Neuronal stem cell (in vitro differentiated cells): ENCODE measurements around the gene TBC1D22A.
A peak's percentile ranks its signal among the peaks of the same experiment; 100 is the strongest.

Experiments
- DNase-seq: peaks from one replicate; pipeline ENCODE4 v3.0.0-alpha.2; 2013; ENCODE audit warnings: low spot score
- H2AFZ ChIP-seq: one replicate; pipeline ENCODE4 v1.6.1; 2013; ENCODE audit warnings: mild to moderate bottlenecking, low read length, inconsistent platforms
- H2AK5ac ChIP-seq: 2 replicates; pipeline ENCODE4 v1.6.1; 2013; ENCODE audit warnings: low read depth, mild to moderate bottlenecking, inconsistent platforms, low read length, moderate library complexity, mixed read lengths
- H2BK120ac ChIP-seq: 2 replicates; pipeline ENCODE4 v1.6.1; 2013; ENCODE audit warnings: low read depth, mild to moderate bottlenecking, inconsistent platforms, low read length, moderate library complexity, mixed read lengths
- H2BK12ac ChIP-seq: one replicate; pipeline ENCODE4 v1.6.1; 2013; ENCODE audit warnings: low read length, inconsistent platforms
- H2BK15ac ChIP-seq: 2 replicates; pipeline ENCODE4 v1.6.1; 2013; ENCODE audit warnings: mild to moderate bottlenecking, low read length, inconsistent platforms, mixed read lengths
- H2BK5ac ChIP-seq: one replicate; pipeline ENCODE4 v1.6.1; 2013; ENCODE audit warnings: inconsistent platforms, mild to moderate bottlenecking, low read length, moderate library complexity
- H3K14ac ChIP-seq: one replicate; pipeline ENCODE4 v1.6.1; 2013; ENCODE audit warnings: low read length, inconsistent platforms
- H3K18ac ChIP-seq: 2 replicates; pipeline ENCODE4 v1.6.1; 2013; ENCODE audit warnings: low read length, inconsistent platforms
- H3K23ac ChIP-seq: 2 replicates; pipeline ENCODE4 v1.6.1; 2013; ENCODE audit warnings: low read depth, mild to moderate bottlenecking, mixed read lengths, low read length, inconsistent platforms; ENCODE audit not compliant: poor library complexity
- H3K27ac ChIP-seq: replicated peaks from 3 replicates; pipeline ENCODE4 v1.5.1; 2013; ENCODE audit warnings: low read length, inconsistent platforms
- H3K27me3 ChIP-seq, 3 experiments: 2 replicates each; pipeline ENCODE4 v1.6.1; 2013; ENCODE audit warnings: low read length in 3 of 3, mild to moderate bottlenecking in 2 of 3, inconsistent platforms in 1 of 3, low read depth in 1 of 3, mixed read lengths in 1 of 3, moderate library complexity in 1 of 3; ENCODE audit not compliant: control insufficient read depth in 3 of 3, insufficient read depth in 3 of 3
- H3K36me3 ChIP-seq, 2 donors: replicated peaks in 1 of 2; 2 replicates each; pipeline ENCODE4 v1.6.1; 2013; ENCODE audit warnings: low read length in 2 of 2; ENCODE audit not compliant: control insufficient read depth in 2 of 2, insufficient read depth in 2 of 2
- H3K4ac ChIP-seq: 2 replicates; pipeline ENCODE4 v1.6.1; 2013; ENCODE audit warnings: inconsistent platforms, mild to moderate bottlenecking, low read length, moderate library complexity
- H3K4me1 ChIP-seq, 2 donors: 1 replicate in 1 of 2; 2 replicates in 1 of 2; pipeline ENCODE4 v1.6.1; 2013; ENCODE audit warnings: low read length in 2 of 2, low read depth in 1 of 2; ENCODE audit not compliant: control insufficient read depth in 2 of 2, insufficient read depth in 1 of 2
- H3K4me2 ChIP-seq: one replicate; pipeline ENCODE4 v1.6.1; 2013; ENCODE audit warnings: mild to moderate bottlenecking, low read length, inconsistent platforms; ENCODE audit not compliant: insufficient read depth, poor library complexity, severe bottlenecking
- H3K4me3 ChIP-seq, 2 donors: 2 replicates each; pipeline ENCODE4 v1.5.1; 2013; ENCODE audit warnings: low read length in 2 of 2, mild to moderate bottlenecking in 2 of 2, inconsistent platforms in 1 of 2, moderate library complexity in 1 of 2
- H3K79me1 ChIP-seq: one replicate; pipeline ENCODE4 v1.6.1; 2013; ENCODE audit warnings: low read depth, mild to moderate bottlenecking, inconsistent platforms, low read length, moderate library complexity
- H3K9ac ChIP-seq: one replicate; pipeline ENCODE4 v1.6.1; 2013; ENCODE audit warnings: mild to moderate bottlenecking, low read depth, low read length, inconsistent platforms; ENCODE audit not compliant: poor library complexity
- H3K9me3 ChIP-seq, 2 donors: replicated peaks in 1 of 2; 2 replicates each; pipeline versions ENCODE3 to v1.6.1; 2013; ENCODE audit warnings: low read length in 2 of 2, mild to moderate bottlenecking in 2 of 2, inconsistent platforms in 1 of 2, low read depth in 1 of 2, mixed read lengths in 1 of 2, moderate library complexity in 1 of 2; ENCODE audit not compliant: control insufficient read depth in 2 of 2, insufficient read depth in 1 of 2
- H4K8ac ChIP-seq: one replicate; pipeline ENCODE4 v1.6.1; 2013; ENCODE audit warnings: low read depth, mild to moderate bottlenecking, inconsistent platforms, low read length, moderate library complexity
- H4K91ac ChIP-seq: one replicate; pipeline ENCODE4 v1.6.1; 2013; ENCODE audit warnings: low read length, low read depth, mild to moderate bottlenecking, inconsistent platforms; ENCODE audit not compliant: poor library complexity
- WGBS, 2 donors: extraction: QIAGEN DNeasy Blood & Tissue Kit; methylation state at CpG; one replicate each; pipeline ENCODE4 v1.1.7; 2013; ENCODE audit warnings: missing lambda C conversion rate in 2 of 2, mixed read lengths in 1 of 2; ENCODE audit not compliant: insufficient read length in 2 of 2, insufficient replicate concordance in 1 of 2; ENCODE audit errors: extremely low coverage in 2 of 2; 5-methylcytosine and 5-hydroxymethylcytosine counted together

Gene TBC1D22A

DNA sequence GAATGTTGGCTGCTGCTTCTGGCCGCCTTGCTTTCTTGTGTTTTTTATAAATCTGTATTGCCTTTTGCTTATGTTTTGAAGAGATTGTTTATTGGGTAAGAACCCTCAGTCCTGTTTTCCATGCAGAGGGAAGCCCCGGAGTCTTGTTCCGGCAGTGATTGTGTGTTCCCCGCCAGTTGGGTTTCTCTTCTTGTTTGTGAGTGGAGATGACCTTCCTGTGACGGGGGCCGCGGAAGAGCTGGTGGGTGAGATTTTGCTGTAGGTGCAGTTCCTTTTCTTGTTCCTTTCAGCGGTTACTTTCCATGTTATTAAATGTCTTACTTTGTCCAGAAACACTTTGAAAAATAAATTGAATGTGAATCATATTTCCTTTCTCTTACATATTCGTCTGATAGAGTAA lies 8.3 kb downstream of the TBC1D22A start:
- Histone ChIP-seq H3K79me1 (peaks cover 24% of the 10 kb centered on the region), H3K27me3 (no peaks in the 10 kb centered on the region), H3K4me2 (no peak overlapping the region), H2BK12ac (no peak overlapping the region), H2AK5ac (no peak overlapping the region), H3K18ac (no peak overlapping the region), H3K4me3 (no peak overlapping the region), H2AFZ (no peak overlapping the region), H2BK120ac (no peak overlapping the region), H4K91ac (no peak overlapping the region), H2BK15ac (no peak overlapping the region), H3K9me3 (no peaks in the 10 kb centered on the region), H2BK5ac (peak overlapping the region; percentile 75), H4K8ac (no peak overlapping the region), H3K4me1 (peaks cover 0 to 7% of the 10 kb centered on the region in 2 donors), H3K36me3 (peaks cover 2% of the 10 kb centered on the region in 2 donors), H3K27ac (no peak overlapping the region), H3K23ac (no peak overlapping the region), H3K4ac (no peak overlapping the region), H3K14ac (no peak overlapping the region), H3K9ac (no peak overlapping the region)
- no peak for DNase-seq
- WGBS, 2 donors = no CpG with 5 or more reads among the region's 9 CpGs

GRCh38 chr22:46773076-46773475 lies 10.6 kb downstream of the TBC1D22A start:
- peak overlapping the region; percentile 75 for H3K23ac ChIP-seq
- no peak overlapping the region for H3K4me3 ChIP-seq
- no peak overlapping the region for H3K27ac ChIP-seq
- H2AFZ ChIP-seq = no peak overlapping the region
- no peak overlapping the region for H4K91ac ChIP-seq
- H2BK120ac ChIP-seq = no peak overlapping the region
- no peak overlapping the region for H4K8ac ChIP-seq
- no peak overlapping the region for H3K4me2 ChIP-seq
- peaks cover 26% of the 10 kb centered on the region for H3K79me1 ChIP-seq
- no peak overlapping the region for H3K4ac ChIP-seq
- H2AK5ac ChIP-seq = peak overlapping the region; percentile 75
- no peak overlapping the region for H2BK15ac ChIP-seq
- WGBS, 2 donors = no CpG with 5 or more reads among the region's 10 CpGs
- H3K14ac ChIP-seq = no peak overlapping the region
- H3K27me3 ChIP-seq = no peaks in the 10 kb centered on the region
- H3K4me1 ChIP-seq = peaks cover 0 to 7% of the 10 kb centered on the region in 2 donors
- peak overlapping the region; percentile 41 for H2BK12ac ChIP-seq
- no peaks in the 10 kb centered on the region for H3K9me3 ChIP-seq
- no peak overlapping the region for H3K9ac ChIP-seq
- peak overlapping the region; percentile 38 for H3K18ac ChIP-seq
- H2BK5ac ChIP-seq = no peak overlapping the region
- peaks cover 2% of the 10 kb centered on the region in 2 donors for H3K36me3 ChIP-seq
- DNase-seq = no peak

DNA sequence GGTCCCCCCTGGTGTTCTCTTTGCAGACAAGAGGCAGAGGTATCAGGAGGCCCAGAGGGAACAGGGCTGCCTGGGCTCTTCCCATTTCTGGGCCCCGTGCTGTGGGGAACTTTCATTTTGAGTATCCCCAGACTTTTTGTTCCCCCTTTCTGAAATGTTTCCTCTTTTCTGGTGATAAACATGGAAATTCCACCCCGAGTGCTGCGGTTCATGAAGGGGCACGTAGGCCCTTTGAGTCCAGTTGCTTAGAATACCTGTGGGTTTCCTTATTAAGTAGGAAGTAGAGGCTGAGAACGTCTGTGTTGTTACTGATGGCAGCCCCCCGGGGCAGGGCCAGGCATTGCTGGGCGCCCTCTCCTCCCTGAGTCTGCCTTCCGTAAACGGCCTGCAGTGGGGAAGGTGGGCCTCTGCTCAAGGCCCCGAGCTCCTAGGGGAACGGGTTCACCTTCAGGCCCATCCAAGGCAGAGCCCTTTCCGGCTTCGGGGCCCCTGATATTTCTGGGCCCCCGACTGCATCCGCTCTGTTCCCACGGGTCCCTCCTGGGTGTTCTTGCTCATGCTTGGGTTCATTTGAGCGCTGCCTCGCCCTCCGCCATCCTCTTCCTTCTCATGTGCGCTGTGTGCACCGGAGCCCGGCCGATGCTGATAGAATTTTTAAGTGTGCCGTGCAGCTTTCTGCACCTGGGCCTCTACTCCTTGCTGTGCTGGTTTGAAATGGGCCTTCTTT lies 12.0 kb downstream of the TBC1D22A start:
- H2BK12ac ChIP-seq = no peak overlapping the region
- no peak overlapping the region for H2AFZ ChIP-seq
- no peak overlapping the region for H3K4ac ChIP-seq
- H3K4me3 ChIP-seq = no peak overlapping the region
- H3K9me3 ChIP-seq = no peaks in the 10 kb centered on the region
- H3K36me3 ChIP-seq = peaks cover 2% of the 10 kb centered on the region in 2 donors
- no peak overlapping the region for H3K27ac ChIP-seq
- H3K4me1 ChIP-seq = peaks cover 0 to 7% of the 10 kb centered on the region in 2 donors
- no peak overlapping the region for H2BK15ac ChIP-seq
- H3K27me3 ChIP-seq = no peaks in the 10 kb centered on the region
- H3K18ac ChIP-seq = peak overlapping the region; percentile 32
- no peak overlapping the region for H4K8ac ChIP-seq
- DNase-seq = no peak
- no peak overlapping the region for H2AK5ac ChIP-seq
- no peak overlapping the region for H3K23ac ChIP-seq
- peak overlapping the region; percentile 17 for H3K14ac ChIP-seq
- peaks cover 26% of the 10 kb centered on the region for H3K79me1 ChIP-seq
- no peak overlapping the region for H3K4me2 ChIP-seq
- no peak overlapping the region for H2BK5ac ChIP-seq
- no peak overlapping the region for H2BK120ac ChIP-seq
- WGBS, 2 donors = no CpG with 5 or more reads among the region's 24 CpGs
- H4K91ac ChIP-seq = no peak overlapping the region
- H3K9ac ChIP-seq = no peak overlapping the region

- Histone ChIP-seq H3K9me3 (no peaks in the 10 kb centered on the region), H3K23ac (no peak overlapping the region), H2BK12ac (no peak overlapping the region), H3K4me2 (no peak overlapping the region), H2BK15ac (no peak overlapping the region), H3K18ac (no peak overlapping the region), H3K4ac (no peak overlapping the region), H3K27ac (no peak overlapping the region), H3K14ac (no peak overlapping the region), H2AFZ (no peak overlapping the region), H3K4me3 (no peak overlapping the region), H2BK5ac (no peak overlapping the region), H3K27me3 (no peaks in the 10 kb centered on the region), H2AK5ac (no peak overlapping the region), H3K4me1 (peaks cover 0 to 7% of the 10 kb centered on the region in 2 donors), H3K9ac (no peak overlapping the region), H3K36me3 (peaks cover 2% of the 10 kb centered on the region in 2 donors), H2BK120ac (no peak overlapping the region), H3K79me1 (peaks cover 24% of the 10 kb centered on the region), H4K91ac (no peak overlapping the region), H4K8ac (no peak overlapping the region)
- WGBS, 2 donors = no CpG with 5 or more reads among the region's 20 CpGs
- no peak for DNase-seq
These were observed 12.8 kb downstream of the TBC1D22A start for GRCh38 chr22:46774980-46775849.
